ENCODE results near the gene TRMT10B. TPM values are rescaled to one million over a fixed set of nuclear protein-coding genes. Genes with fewer than 3 reads are reported as not detected.

Gene TRMT10B
- total RNA-seq, 1 experiment from 2014 or later = 5.7 TPM

DNA sequence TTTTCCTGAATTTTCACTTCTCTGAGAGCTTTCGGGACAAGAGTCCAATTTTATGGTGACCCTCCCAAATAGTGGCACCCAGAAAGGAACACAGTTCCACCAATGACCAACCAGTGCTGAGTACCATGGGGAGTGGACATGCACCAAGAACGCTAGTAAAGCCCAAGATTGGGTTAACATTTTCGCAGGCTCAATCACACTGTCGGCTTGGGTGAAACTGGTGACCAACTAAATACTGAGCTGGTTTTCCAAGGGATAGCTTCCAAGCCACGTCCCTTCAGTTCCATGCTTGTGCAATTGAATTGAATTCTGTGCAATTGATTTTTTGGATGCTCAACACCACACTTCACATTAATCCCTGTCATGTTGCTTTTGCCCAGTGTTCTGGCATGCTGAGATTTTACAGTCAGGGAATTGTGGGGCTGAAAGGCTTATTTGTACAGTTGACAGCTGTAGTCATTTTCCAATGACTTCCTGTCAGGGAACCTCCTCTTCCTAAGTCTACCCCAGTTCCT, 37.6 kb upstream of the TRMT10B start:
- Histone ChIP-seq H2BK12ac (ENCODE audit: insufficient read length, low read depth, low read length) (no peak overlapping the region), H3K9me3 (ENCODE audit: control insufficient read depth, low read depth, low read length) (no peaks in the 10 kb centered on the region), H3K23ac (ENCODE audit: insufficient read length, low read depth, low read length) (no peak overlapping the region), H3K9ac (ENCODE audit: extremely low read depth, insufficient read length, low read length) (no peak overlapping the region), H2AFZ (ENCODE audit: low read length) (no peak overlapping the region), H4K91ac (ENCODE audit: insufficient read length, low read depth, low read length) (no peak overlapping the region), H2AK5ac (ENCODE audit: insufficient read length, low read length) (no peak overlapping the region), H4K20me1 (ENCODE audit: control insufficient read depth, insufficient read depth, insufficient read length) (no peaks in the 10 kb centered on the region), H3K14ac (ENCODE audit: insufficient read depth, low read length) (no peak overlapping the region), H4K5ac (ENCODE audit: insufficient read length, low read depth, low read length) (no peak overlapping the region), H3K27me3 (ENCODE audit: insufficient read depth, low read length) (no peaks in the 10 kb centered on the region), H2BK120ac (ENCODE audit: low read depth, low read length, poor library complexity, severe bottlenecking) (no peak overlapping the region), H4K8ac (replicated peaks; ENCODE audit: insufficient read length, low read depth, low read length) (no peak overlapping the region), H3K56ac (ENCODE audit: insufficient read length, low read depth, low read length) (no peak overlapping the region), H3K27ac (ENCODE audit: insufficient read length, low read depth, low read length) (no peak overlapping the region), H3K79me1 (ENCODE audit: insufficient read depth, low read depth, low read length, poor library complexity, severe bottlenecking) (no peaks in the 10 kb centered on the region), H3K18ac (ENCODE audit: insufficient read length, low read depth, low read length) (no peak overlapping the region), H3K4ac (ENCODE audit: low read depth, low read length) (no peak overlapping the region), H3K23me2 (ENCODE audit: insufficient read length, low read depth, low read length, poor library complexity, severe bottlenecking) (no peaks in the 10 kb centered on the region), H2BK20ac (ENCODE audit: low read depth, low read length, poor library complexity, severe bottlenecking) (no peak overlapping the region), H3T11ph (ENCODE audit: low read length) (no peak overlapping the region), H3K4me2 (ENCODE audit: insufficient read depth, insufficient read length, low read length) (no peak overlapping the region), H2BK5ac (ENCODE audit: insufficient read length, low read length) (no peak overlapping the region), H3K79me2 (ENCODE audit: insufficient read depth, low read length) (no peaks in the 10 kb centered on the region), H2BK15ac (ENCODE audit: low read depth, low read length) (no peak overlapping the region), H3K4me1 (ENCODE audit: insufficient read depth, low read length) (no peaks in the 10 kb centered on the region)
- Mint-ChIP-seq H3K9me3 (no peaks in the 10 kb centered on the region), H3K4me3 (no peak overlapping the region), H3K4me1 (no peaks in the 10 kb centered on the region; a peak in 1 of 4 replicates), H3K36me3 (ENCODE audit: insufficient read depth in 1 of 3, low read depth in 3 of 3) (no peaks in the 10 kb centered on the region), H3K27ac (no peak overlapping the region; a peak in 1 of 7 replicates), H3K27me3 (ENCODE audit: low read depth) (peaks cover 4% of the 10 kb centered on the region)
- TF ChIP-seq, protein P1, sequence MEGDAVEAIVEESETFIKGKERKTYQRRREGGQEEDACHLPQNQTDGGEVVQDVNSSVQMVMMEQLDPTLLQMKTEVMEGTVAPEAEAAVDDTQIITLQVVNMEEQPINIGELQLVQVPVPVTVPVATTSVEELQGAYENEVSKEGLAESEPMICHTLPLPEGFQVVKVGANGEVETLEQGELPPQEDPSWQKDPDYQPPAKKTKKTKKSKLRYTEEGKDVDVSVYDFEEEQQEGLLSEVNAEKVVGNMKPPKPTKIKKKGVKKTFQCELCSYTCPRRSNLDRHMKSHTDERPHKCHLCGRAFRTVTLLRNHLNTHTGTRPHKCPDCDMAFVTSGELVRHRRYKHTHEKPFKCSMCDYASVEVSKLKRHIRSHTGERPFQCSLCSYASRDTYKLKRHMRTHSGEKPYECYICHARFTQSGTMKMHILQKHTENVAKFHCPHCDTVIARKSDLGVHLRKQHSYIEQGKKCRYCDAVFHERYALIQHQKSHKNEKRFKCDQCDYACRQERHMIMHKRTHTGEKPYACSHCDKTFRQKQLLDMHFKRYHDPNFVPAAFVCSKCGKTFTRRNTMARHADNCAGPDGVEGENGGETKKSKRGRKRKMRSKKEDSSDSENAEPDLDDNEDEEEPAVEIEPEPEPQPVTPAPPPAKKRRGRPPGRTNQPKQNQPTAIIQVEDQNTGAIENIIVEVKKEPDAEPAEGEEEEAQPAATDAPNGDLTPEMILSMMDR (conservative IDR thresholded peaks at IDR 0.05) = no peak
- no CpG with 5 or more reads among the region's 5 CpGs for WGBS (ENCODE audit: extremely low coverage, insufficient read length, low lambda C conversion rate)
- no peak for DNase-seq
